Hepatocyte (in vitro differentiated cells): ENCODE measurements around the gene CRX. TPM values are rescaled to one million over a fixed set of nuclear protein-coding genes. Genes with fewer than 3 reads are reported as not detected.

ENCODE experiments used
- DNase-seq: peaks from one replicate; pipeline ENCODE4 v3.0.0-alpha.2; 2016; ENCODE audit warnings: low spot score
- H2AFZ ChIP-seq: fragments of 200-600 bp; sonication (generic); 2 replicates; pipeline ENCODE4 v1.6.0; 2016; ENCODE audit warnings: antibody characterized with exemption, mild to moderate bottlenecking
- H3K27ac ChIP-seq: fragments of 200-600 bp; sonication (generic); 2 replicates; pipeline ENCODE4 v1.5.1; 2016; ENCODE audit warnings: mild to moderate bottlenecking
- H3K27me3 ChIP-seq: fragments of 200-600 bp; sonication (generic); 2 replicates; pipeline ENCODE4 v1.6.1; 2016
- H3K36me3 ChIP-seq: fragments of 200-600 bp; sonication (generic); replicated peaks from 2 replicates; pipeline ENCODE4 v1.5.1; 2016; ENCODE audit warnings: low read depth; ENCODE audit not compliant: insufficient read depth
- H3K4me1 ChIP-seq: fragments of 200-600 bp; sonication (generic); 2 replicates; pipeline ENCODE4 v1.5.1; 2016; ENCODE audit warnings: mild to moderate bottlenecking, moderate library complexity; ENCODE audit not compliant: insufficient read depth
- H3K4me2 ChIP-seq: fragments of 200-600 bp; sonication (generic); 2 replicates; pipeline ENCODE4 v1.6.0; 2016
- H3K4me3 ChIP-seq: fragments of 200-600 bp; sonication (generic); 2 replicates; pipeline ENCODE4 v1.5.1; 2016; ENCODE audit warnings: mild to moderate bottlenecking
- H3K79me2 ChIP-seq: fragments of 200-600 bp; sonication (generic); 2 replicates; pipeline ENCODE4 v1.6.0; 2017; ENCODE audit warnings: mild to moderate bottlenecking
- H3K9me2 ChIP-seq: fragments of 200-600 bp; sonication (generic); replicated peaks from 2 replicates; pipeline ENCODE4 v1.6.0; 2017; ENCODE audit warnings: mild to moderate bottlenecking; ENCODE audit not compliant: insufficient read depth
- H3K9me3 ChIP-seq: fragments of 200-600 bp; sonication (generic); 2 replicates; pipeline ENCODE4 v1.5.1; 2016; ENCODE audit warnings: low read depth, mild to moderate bottlenecking
- H4K20me1 ChIP-seq: fragments of 200-600 bp; sonication (generic); 2 replicates; pipeline ENCODE4 v1.6.0; 2016; ENCODE audit warnings: mild to moderate bottlenecking; ENCODE audit not compliant: insufficient read depth, poor library complexity, severe bottlenecking
- EZH2 ChIP-seq: fragments of 200-600 bp; sonication (generic); IDR thresholded peaks from 2 replicates; pipeline ENCODE4 v1.6.1; 2016; ENCODE audit warnings: antibody characterized with exemption, mild to moderate bottlenecking, borderline replicate concordance
- EZH2phosphoT487 ChIP-seq: fragments of 200-600 bp; sonication (generic); IDR thresholded peaks from one replicate; pipeline ENCODE4 v1.6.1; 2018; ENCODE audit warnings: antibody characterized with exemption, mild to moderate bottlenecking, low read depth, moderate library complexity; ENCODE audit not compliant: unreplicated experiment, severe bottlenecking
- WGBS: methylation state at CpG from one replicate; pipeline ENCODE4 v1.1.6; 2016; ENCODE audit warnings: low lambda C conversion rate; ENCODE audit errors: missing lambda C conversion rate; 5-methylcytosine and 5-hydroxymethylcytosine counted together
- polyA plus RNA-seq: library from polyadenylated mRNA; unstranded; fragments of >200 nt; fragmentation: Nextera tagmentation; extraction: Ambion mirVana; gene quantifications from 2 replicates; pipeline ENCODE4 v1.2.1, GENCODE V29; 2016
- total RNA-seq: library from RNA; depleted of rRNA; stranded (reverse); fragments of >200 nt; gene quantifications from 2 replicates; pipeline ENCODE4 v1.2.3, GENCODE V29; 2014
- TF ChIP-seq, protein P1 (sequence below): fragments of 200-600 bp; sonication (generic); IDR thresholded peaks from 2 replicates; pipeline ENCODE4 v1.5.1; 2016; ENCODE audit warnings: antibody characterized with exemption, mild to moderate bottlenecking; ENCODE audit not compliant: poor library complexity

The CRX gene
- total and polyA plus RNA-seq, 2 experiments from 2014 or later: 0.15 TPM; not detected in 1

DNA sequence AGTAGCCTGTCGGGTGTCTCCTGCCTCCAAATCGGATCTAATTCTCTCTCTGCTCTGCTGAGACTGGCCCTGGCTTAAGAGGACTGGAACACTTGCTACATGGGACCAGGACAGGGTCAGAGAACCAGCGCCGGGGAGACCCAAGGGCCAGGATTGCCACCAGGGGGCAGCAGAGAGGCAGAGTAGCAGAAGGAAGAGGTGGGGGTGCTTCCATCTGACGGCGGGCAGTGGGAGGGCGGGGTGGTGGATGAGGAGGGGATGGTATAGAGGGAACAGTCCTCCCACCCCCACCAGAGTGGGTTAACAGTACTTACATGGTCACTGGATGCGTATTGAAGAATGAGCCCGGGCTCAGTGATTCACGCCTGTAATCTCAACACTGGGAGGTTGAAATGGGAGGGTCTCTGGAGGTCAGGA is 31.3 kb upstream of the CRX start:
- no peak for TF ChIP-seq EZH2phosphoT487
- no peak for TF ChIP-seq EZH2
- TF ChIP-seq, protein P1, sequence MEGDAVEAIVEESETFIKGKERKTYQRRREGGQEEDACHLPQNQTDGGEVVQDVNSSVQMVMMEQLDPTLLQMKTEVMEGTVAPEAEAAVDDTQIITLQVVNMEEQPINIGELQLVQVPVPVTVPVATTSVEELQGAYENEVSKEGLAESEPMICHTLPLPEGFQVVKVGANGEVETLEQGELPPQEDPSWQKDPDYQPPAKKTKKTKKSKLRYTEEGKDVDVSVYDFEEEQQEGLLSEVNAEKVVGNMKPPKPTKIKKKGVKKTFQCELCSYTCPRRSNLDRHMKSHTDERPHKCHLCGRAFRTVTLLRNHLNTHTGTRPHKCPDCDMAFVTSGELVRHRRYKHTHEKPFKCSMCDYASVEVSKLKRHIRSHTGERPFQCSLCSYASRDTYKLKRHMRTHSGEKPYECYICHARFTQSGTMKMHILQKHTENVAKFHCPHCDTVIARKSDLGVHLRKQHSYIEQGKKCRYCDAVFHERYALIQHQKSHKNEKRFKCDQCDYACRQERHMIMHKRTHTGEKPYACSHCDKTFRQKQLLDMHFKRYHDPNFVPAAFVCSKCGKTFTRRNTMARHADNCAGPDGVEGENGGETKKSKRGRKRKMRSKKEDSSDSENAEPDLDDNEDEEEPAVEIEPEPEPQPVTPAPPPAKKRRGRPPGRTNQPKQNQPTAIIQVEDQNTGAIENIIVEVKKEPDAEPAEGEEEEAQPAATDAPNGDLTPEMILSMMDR: peak; percentile 90
- no peak overlapping the region for H3K4me3 ChIP-seq
- H3K4me2 ChIP-seq: peak overlapping the region; percentile 54

DNA sequence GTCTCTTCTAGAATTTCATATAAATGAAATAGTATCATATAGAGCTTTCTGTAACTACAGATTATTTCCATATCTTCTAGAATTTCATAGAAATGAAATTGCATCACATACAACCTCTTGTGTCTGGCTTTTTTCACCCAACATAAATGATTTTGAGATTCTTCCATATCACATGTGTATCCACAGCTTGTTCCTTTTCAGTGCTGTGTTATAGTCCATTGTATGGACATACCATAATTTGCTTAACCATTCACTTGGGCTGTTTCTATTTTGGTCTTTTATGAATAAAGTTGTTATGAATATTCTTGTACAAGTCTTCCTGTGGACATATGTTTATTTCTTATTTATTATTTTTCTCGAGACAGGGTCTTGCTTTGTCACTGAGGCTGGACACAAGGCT is 29.1 kb upstream of the CRX start:
- TF ChIP-seq EZH2phosphoT487 (no peak), EZH2 (no peak)
- TF ChIP-seq, protein P1: no peak
- H4K20me1 ChIP-seq: no peaks in the 10 kb centered on the region

More for the DNA sequence above, 31.3 kb upstream of the CRX start:
- 14% methylated on average over 5 of the region's 10 CpGs for WGBS
- Histone ChIP-seq H3K27me3 (no peaks in the 10 kb centered on the region), H3K27ac (no peak overlapping the region), H3K9me2 (no peaks in the 10 kb centered on the region), H3K9me3 (no peaks in the 10 kb centered on the region), H2AFZ (peak overlapping the region; percentile 36), H3K4me1 (no peaks in the 10 kb centered on the region), H3K36me3 (no peaks in the 10 kb centered on the region), H3K79me2 (no peaks in the 10 kb centered on the region), H4K20me1 (no peaks in the 10 kb centered on the region)
- peak; percentile 91 for DNase-seq

DNA sequence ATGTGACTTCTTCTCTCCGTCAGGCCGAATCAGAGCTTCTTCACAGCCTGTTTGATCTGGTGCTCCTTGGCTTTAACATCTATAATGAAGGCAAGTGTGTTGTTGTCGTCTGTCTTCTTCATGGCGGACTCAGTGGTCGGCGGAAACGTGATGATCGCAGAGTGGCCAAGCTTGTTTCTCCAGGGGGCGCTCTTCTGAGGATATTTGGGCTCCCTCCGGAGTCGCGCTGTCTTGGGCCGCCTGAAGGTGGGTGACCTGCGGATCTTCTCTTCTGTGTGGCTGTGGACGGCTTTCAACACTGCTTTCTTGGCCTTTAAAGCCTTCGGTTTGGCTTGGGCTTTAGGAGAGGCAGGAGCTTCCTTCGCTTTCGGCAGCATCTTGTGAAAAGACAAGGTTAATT is 27.2 kb upstream of the CRX start:
- Histone ChIP-seq H3K79me2 (no peaks in the 10 kb centered on the region), H3K9me2 (no peaks in the 10 kb centered on the region), H3K4me3 (no peak overlapping the region), H2AFZ (no peak overlapping the region), H3K36me3 (no peaks in the 10 kb centered on the region), H3K27ac (no peak overlapping the region), H3K27me3 (no peaks in the 10 kb centered on the region), H4K20me1 (no peaks in the 10 kb centered on the region), H3K4me1 (no peaks in the 10 kb centered on the region), H3K9me3 (no peaks in the 10 kb centered on the region), H3K4me2 (no peak overlapping the region)
- TF ChIP-seq EZH2 (no peak), EZH2phosphoT487 (no peak)
- TF ChIP-seq, protein P1: no peak
- 84% methylated on average over 18 of the region's 18 CpGs for WGBS
- DNase-seq: no peak

More for the DNA sequence above, 29.1 kb upstream of the CRX start:
- H3K9me3 ChIP-seq: no peaks in the 10 kb centered on the region
- no peak overlapping the region for H3K27ac ChIP-seq
- no peak overlapping the region for H3K4me3 ChIP-seq
- H2AFZ ChIP-seq: no peak overlapping the region
- DNase-seq: no peak
- 100% methylated on average over 1 of the region's 1 CpG for WGBS
- no peaks in the 10 kb centered on the region for H3K79me2 ChIP-seq
- H3K36me3 ChIP-seq: no peaks in the 10 kb centered on the region
- no peaks in the 10 kb centered on the region for H3K4me1 ChIP-seq
- no peak overlapping the region for H3K4me2 ChIP-seq
- no peaks in the 10 kb centered on the region for H3K27me3 ChIP-seq
- H3K9me2 ChIP-seq: no peaks in the 10 kb centered on the region

DNA sequence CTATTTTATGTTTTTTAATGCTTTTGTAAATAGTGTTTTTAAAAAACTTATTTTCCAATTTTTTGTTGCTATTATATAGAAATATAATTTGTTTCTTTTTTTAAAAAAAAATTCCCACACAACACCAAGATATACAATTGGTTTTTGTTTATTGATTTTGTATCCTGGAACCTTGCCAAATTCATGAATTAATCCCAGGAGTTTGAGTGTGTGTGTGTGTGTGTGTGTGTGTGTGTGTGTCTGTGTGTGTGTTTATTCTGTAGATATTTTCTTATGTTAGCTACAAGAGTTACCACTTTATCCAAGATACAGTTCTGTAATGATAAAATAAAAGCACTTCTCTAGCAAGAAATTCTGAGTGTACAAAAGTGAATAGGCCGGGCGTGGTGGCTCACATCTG is 25.0 kb upstream of the CRX start:
- no peaks in the 10 kb centered on the region for H4K20me1 ChIP-seq
- no peaks in the 10 kb centered on the region for H3K36me3 ChIP-seq
- H3K4me3 ChIP-seq: no peak overlapping the region
- no peak for TF ChIP-seq EZH2
- H3K9me2 ChIP-seq: no peaks in the 10 kb centered on the region
- no peaks in the 10 kb centered on the region for H3K79me2 ChIP-seq
- H3K27ac ChIP-seq: no peak overlapping the region
- no peak overlapping the region for H2AFZ ChIP-seq
- no peak overlapping the region for H3K4me2 ChIP-seq
- WGBS: 94% methylated on average over 2 of the region's 2 CpGs
- no peaks in the 10 kb centered on the region for H3K4me1 ChIP-seq
- DNase-seq: no peak
- H3K27me3 ChIP-seq: no peaks in the 10 kb centered on the region
- no peaks in the 10 kb centered on the region for H3K9me3 ChIP-seq
